CD4-positive, alpha-beta T cell treated with Interleukin-12 subunit alpha and Interleukin-12 subunit beta, for 1 hour (primary cell): Measurements from ENCODE around the gene LSM12.
A peak's percentile ranks its signal among the peaks of the same experiment; 100 is the strongest.
"Not testable (repeated sequence)": the region's sequence is repeated elsewhere in the genome, so short reads cannot be mapped to it uniquely, and the experiment has no call there.

Experiments
- DNase-seq: peaks from one replicate; pipeline ENCODE4 v3.0.0-alpha.2; 2020

LSM12 gene

GRCh38 chr17:44066204-44066930 is at the start of gene LSM12:
Gene LSM12, minus strand, starts transcription at chr17:44066671. Its CDS starts 84 bp downstream, at chr17:44066587.
- DNase-seq, result peak; percentile 90

- no peak for DNase-seq
Observed at GRCh38 chr17:44115585-44116415, 49.3 kb upstream of the LSM12 start.

- no peak for DNase-seq
Observed at GRCh38 chr17:44113868-44114840, 47.7 kb upstream of the LSM12 start.

GRCh38 chr17:44113382-44113781 is 46.9 kb upstream of the LSM12 start:
- DNase-seq, result no peak

- no peak for DNase-seq
Observed at GRCh38 chr17:44112284-44113280, 46.1 kb upstream of the LSM12 start.

GRCh38 chr17:44111777-44112176 is 45.3 kb upstream of the LSM12 start:
- no peak for DNase-seq

- peak; percentile 58 for DNase-seq
Observed at GRCh38 chr17:44110823-44111633, 44.6 kb upstream of the LSM12 start.

- DNase-seq, result no peak
Observed at GRCh38 chr17:44110011-44110686, 43.7 kb upstream of the LSM12 start.

GRCh38 chr17:44109312-44109630 is 42.8 kb upstream of the LSM12 start:
- no peak for DNase-seq

- DNase-seq, result no peak
Observed at GRCh38 chr17:44108440-44109311, 42.2 kb upstream of the LSM12 start.

- no peak for DNase-seq
Observed at GRCh38 chr17:44106801-44107200, 40.3 kb upstream of the LSM12 start.

GRCh38 chr17:44105941-44106340 is 39.5 kb upstream of the LSM12 start:
- DNase-seq, result no peak

GRCh38 chr17:44105483-44105882 is 39.0 kb upstream of the LSM12 start:
- DNase-seq, result no peak

- DNase-seq, result no peak
Observed at GRCh38 chr17:44102849-44103622, 36.6 kb upstream of the LSM12 start.

- DNase-seq, result not testable (repeated sequence)
Observed at GRCh38 chr17:44101858-44102257, 35.4 kb upstream of the LSM12 start.

GRCh38 chr17:44097110-44097958 is 30.9 kb upstream of the LSM12 start:
- no peak for DNase-seq
